Panc1 (cell line): ENCODE results near the gene KIF21B. TPM values are rescaled to one million over a fixed set of nuclear protein-coding genes. Genes with fewer than 3 reads are reported as not detected.

ENCODE experiments used
- ATAC-seq: fragments of 200-7000 bp; cut with Tn5 transposase; 2 replicates; pipeline ENCODE4 v1.9.1; 2020; ENCODE audit warnings: mild to moderate bottlenecking, moderate library complexity
- BruUV-seq: library from RNA; stranded (reverse); fragments of 400-500 nt; replicated peaks from 2 replicates; lab custom pipeline; 2021; lab: Mats Ljungman, UMichigan
- CTCF ChIA-PET: fragments of 300-600 bp; sonication (Branson Sonifier 250); formaldehyde crosslinking; loops from one replicate; lab custom pipeline; 2022; ENCODE audit warnings: antibody characterized with exemption; lab: Charles Lee
- POLR2A ChIA-PET: fragments of 300-600 bp; sonication (Branson Sonifier 250); formaldehyde crosslinking; loops from one replicate; lab custom pipeline; 2022; ENCODE audit warnings: antibody characterized with exemption; lab: Charles Lee
- DNase-seq: peaks from one replicate; pipeline ENCODE4 v3.0.0-alpha.2; 2010; ENCODE audit warnings: low read depth, low spot score
- H3K27ac ChIP-seq: 2 replicates; pipeline ENCODE4 v1.5.1; 2011; ENCODE audit warnings: mild to moderate bottlenecking, low read length, inconsistent platforms
- H3K27me3 ChIP-seq: fragments of 200-500 bp; sonication (Bioruptor generic); 2 replicates; pipeline ENCODE4 v1.6.0; 2014; ENCODE audit warnings: low read length, inconsistent platforms; ENCODE audit not compliant: control insufficient read depth, insufficient read depth
- H3K36me3 ChIP-seq: fragments of 200-500 bp; sonication (Bioruptor generic); 2 replicates; pipeline ENCODE4 v1.5.1; 2014; ENCODE audit warnings: inconsistent platforms, mild to moderate bottlenecking, low read length, moderate library complexity; ENCODE audit not compliant: control insufficient read depth, insufficient read depth
- H3K4me1 ChIP-seq: 2 replicates; pipeline ENCODE4 v1.5.1; 2011; ENCODE audit warnings: inconsistent platforms, mild to moderate bottlenecking, low read length, moderate library complexity; ENCODE audit not compliant: control insufficient read depth, insufficient read depth
- H3K4me3 ChIP-seq, 2 experiments: 2 replicates each; pipeline ENCODE4 v1.5.1; 2011 to 2012; ENCODE audit warnings: low read depth in 2 of 2, low read length in 2 of 2, mild to moderate bottlenecking in 2 of 2, inconsistent platforms in 1 of 2, moderate library complexity in 1 of 2
- H3K9me3 ChIP-seq: fragments of 200-500 bp; sonication (Bioruptor generic); 2 replicates; pipeline ENCODE4 v1.5.1; 2014; ENCODE audit warnings: low read depth, mild to moderate bottlenecking, inconsistent platforms, low read length, moderate library complexity; ENCODE audit not compliant: control insufficient read depth, insufficient read depth
- POLR2AphosphoS5 ChIP-seq: IDR thresholded peaks from 2 replicates; pipeline ENCODE4 v1.6.1; 2012; ENCODE audit warnings: mild to moderate bottlenecking, low read depth, low read length, moderate library complexity
- REST ChIP-seq, 2 experiments: IDR thresholded peaks; 2 replicates each; pipeline ENCODE4 v1.6.1; 2011 to 2012; ENCODE audit warnings: low read depth in 2 of 2, control low read depth in 1 of 2, low read length in 1 of 2, mild to moderate bottlenecking in 1 of 2, moderate library complexity in 1 of 2; ENCODE audit not compliant: insufficient read depth in 1 of 2
- SIN3A ChIP-seq: IDR thresholded peaks from 2 replicates; pipeline ENCODE4 v1.6.1; 2012; ENCODE audit warnings: low read depth, mild to moderate bottlenecking, low read length, moderate library complexity, borderline replicate concordance; ENCODE audit not compliant: insufficient read depth
- TCF7L2 ChIP-seq: IDR thresholded peaks from 2 replicates; pipeline ENCODE4 v1.6.1; 2011; ENCODE audit warnings: mild to moderate bottlenecking, low read depth, low read length, inconsistent platforms
- in situ Hi-C: cut with HindIII; loops from 2 replicates; pipeline ENCODE4 v1.10.0; 2016; ENCODE audit warnings: low sequenced_read_pairs, low pct_unique_long_range_greater_than_20kb
- intact Hi-C: fragments of 100-400 bp; cut with micrococcal nuclease; formaldehyde crosslinking; loops from one replicate; pipeline ENCODE4 v1.10.0; 2022; ENCODE audit not compliant: unreplicated experiment
- total RNA-seq: library from RNA; stranded (reverse); gene quantifications from one replicate; pipeline ENCODE4 v1.2.1, GENCODE V29; 2021; ENCODE audit not compliant: unreplicated experiment
- TF ChIP-seq, protein P1 (sequence below): fragments of 450-650 bp; IDR thresholded peaks from 2 replicates; pipeline ENCODE4 v1.5.1; 2017; ENCODE audit warnings: mild to moderate bottlenecking

KIF21B gene
- total RNA-seq, 1 experiment from 2014 or later, result 0.46 TPM

DNA sequence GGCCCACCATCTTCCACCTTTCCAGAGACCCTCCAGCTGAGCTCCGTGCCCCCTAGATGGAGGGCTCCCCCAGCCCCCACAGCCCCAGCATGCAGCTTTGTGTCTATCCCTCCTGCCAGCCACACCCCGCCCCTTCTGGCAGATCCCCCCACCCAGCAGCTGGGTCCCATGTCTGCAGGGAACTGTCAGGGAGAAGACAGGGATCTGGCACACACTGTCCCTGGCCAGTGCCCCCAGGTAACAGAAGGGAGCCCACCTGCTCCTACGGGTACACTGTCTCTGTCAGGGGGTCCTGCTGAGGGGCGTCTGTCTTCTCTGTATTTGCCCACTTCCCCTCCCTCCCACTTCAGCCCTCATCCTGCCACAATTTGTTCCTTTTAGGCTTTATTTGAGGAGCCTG lies 11.2 kb upstream of the KIF21B start:
- Histone ChIP-seq H3K9me3 (no peaks in the 10 kb centered on the region), H3K4me1 (no peaks in the 10 kb centered on the region), H3K27me3 (peaks cover 4% of the 10 kb centered on the region; the same call in 1 of the 2 replicates), H3K27ac (no peak overlapping the region), H3K4me3 (no peak overlapping the region), H3K36me3 (no peaks in the 10 kb centered on the region)
- TF ChIP-seq TCF7L2, result no peak
- TF ChIP-seq, protein P1, sequence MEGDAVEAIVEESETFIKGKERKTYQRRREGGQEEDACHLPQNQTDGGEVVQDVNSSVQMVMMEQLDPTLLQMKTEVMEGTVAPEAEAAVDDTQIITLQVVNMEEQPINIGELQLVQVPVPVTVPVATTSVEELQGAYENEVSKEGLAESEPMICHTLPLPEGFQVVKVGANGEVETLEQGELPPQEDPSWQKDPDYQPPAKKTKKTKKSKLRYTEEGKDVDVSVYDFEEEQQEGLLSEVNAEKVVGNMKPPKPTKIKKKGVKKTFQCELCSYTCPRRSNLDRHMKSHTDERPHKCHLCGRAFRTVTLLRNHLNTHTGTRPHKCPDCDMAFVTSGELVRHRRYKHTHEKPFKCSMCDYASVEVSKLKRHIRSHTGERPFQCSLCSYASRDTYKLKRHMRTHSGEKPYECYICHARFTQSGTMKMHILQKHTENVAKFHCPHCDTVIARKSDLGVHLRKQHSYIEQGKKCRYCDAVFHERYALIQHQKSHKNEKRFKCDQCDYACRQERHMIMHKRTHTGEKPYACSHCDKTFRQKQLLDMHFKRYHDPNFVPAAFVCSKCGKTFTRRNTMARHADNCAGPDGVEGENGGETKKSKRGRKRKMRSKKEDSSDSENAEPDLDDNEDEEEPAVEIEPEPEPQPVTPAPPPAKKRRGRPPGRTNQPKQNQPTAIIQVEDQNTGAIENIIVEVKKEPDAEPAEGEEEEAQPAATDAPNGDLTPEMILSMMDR, result no peak
- no peak for TF ChIP-seq POLR2AphosphoS5
- TF ChIP-seq REST (IDR thresholded peaks at IDR 0.05; ENCODE audit: insufficient read depth in 1 of 2, low read depth in 2 of 2, low read length in 1 of 2), result no peak
- TF ChIP-seq SIN3A, result no peak
- DNase-seq (no peak), ATAC-seq (no peak)
- ChIA-PET CTCF (interaction anchor here (1.0 kb wide), 1 partner anchor 413 kb away, joined by 3 read pairs; no protein-coding TSS in a partner anchor), POLR2A (no interaction called here)
- BruUV-seq, result no TSS peak
- intact Hi-C loops (no loop called here), in situ Hi-C loops (no loop called here)

DNA sequence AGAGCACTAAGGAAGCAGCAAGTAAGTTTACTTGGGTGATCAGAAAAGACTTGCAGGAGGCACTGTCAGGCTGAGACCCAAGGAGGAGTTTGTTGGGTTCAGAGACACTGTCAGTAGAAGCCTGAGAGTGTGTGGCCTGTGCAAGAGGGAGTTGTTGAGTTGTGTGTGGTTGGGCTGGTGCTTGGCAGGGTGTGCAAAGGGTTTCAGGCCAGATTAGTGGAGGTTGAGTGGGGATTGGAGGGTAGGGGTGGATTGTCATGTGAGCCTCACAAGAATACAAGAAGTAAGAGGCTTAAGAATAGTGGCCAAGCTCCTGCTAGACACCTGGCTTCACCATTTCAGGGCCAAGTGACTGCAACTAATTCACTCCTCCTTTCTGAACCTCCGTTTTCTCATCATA lies 8.9 kb upstream of the KIF21B start:
- Histone ChIP-seq H3K27ac (no peak overlapping the region), H3K36me3 (no peaks in the 10 kb centered on the region), H3K4me3 (no peak overlapping the region), H3K9me3 (no peaks in the 10 kb centered on the region), H3K27me3 (peaks cover 4% of the 10 kb centered on the region; the same call in 1 of the 2 replicates), H3K4me1 (no peaks in the 10 kb centered on the region)
- intact Hi-C loops, result no loop called here
- in situ Hi-C loops, result no loop called here
- ChIA-PET POLR2A (no interaction called here), CTCF (no interaction called here)
- DNase-seq (no peak), ATAC-seq (no peak)
- TF ChIP-seq TCF7L2 (no peak), POLR2AphosphoS5 (no peak)
- TF ChIP-seq, protein P1, result no peak
- no TSS peak for BruUV-seq
